DND-41 (cell line): ENCODE results near the gene VTI1B.
"Not testable (repeated sequence)": the region's sequence is repeated elsewhere in the genome, so short reads cannot be mapped to it uniquely, and the experiment has no call there.

ENCODE experiments used
- ATAC-seq: fragments of 200-7000 bp; cut with Tn5 transposase; 3 replicates; pipeline ENCODE4 v1.9.1; 2021; ENCODE audit warnings: low read depth; ENCODE audit not compliant: insufficient read depth
- DNase-seq: peaks from one replicate; pipeline ENCODE4 v3.0.0-alpha.2; 2020
- H2AFZ ChIP-seq: 2 replicates; pipeline ENCODE4 v1.6.0; 2012; ENCODE audit warnings: low read depth, low read length
- H3K27ac ChIP-seq: 2 replicates; pipeline ENCODE4 v1.5.1; 2012; ENCODE audit warnings: low read length, inconsistent platforms
- H3K27me3 ChIP-seq: fragments of 200-600 bp; sonication (generic); 2 replicates; pipeline ENCODE4 v1.6.0; 2012; ENCODE audit warnings: low read length, mild to moderate bottlenecking, inconsistent platforms; ENCODE audit not compliant: insufficient read depth, poor library complexity
- H3K36me3 ChIP-seq: 2 replicates; pipeline ENCODE4 v1.5.1; 2012; ENCODE audit warnings: low read length, inconsistent platforms; ENCODE audit not compliant: insufficient read depth
- H3K4me1 ChIP-seq: 2 replicates; pipeline ENCODE4 v1.5.1; 2012; ENCODE audit warnings: mild to moderate bottlenecking, low read length; ENCODE audit not compliant: insufficient read depth
- H3K4me2 ChIP-seq: 2 replicates; pipeline ENCODE4 v1.6.0; 2012; ENCODE audit warnings: mild to moderate bottlenecking, moderate library complexity, low read length, inconsistent platforms; ENCODE audit not compliant: insufficient read depth
- H3K4me3 ChIP-seq, 2 experiments: fragments of 200-600 bp in 1 of 2; shearing (Covaris generic) in 1 of 2; 2 replicates each; pipeline ENCODE4 v1.5.1; 2012 to 2016; ENCODE audit warnings: inconsistent platforms in 2 of 2, low read length in 2 of 2, mild to moderate bottlenecking in 2 of 2, low read depth in 1 of 2, moderate library complexity in 1 of 2
- H3K79me2 ChIP-seq: 2 replicates; pipeline ENCODE4 v1.6.0; 2012; ENCODE audit warnings: low read length, inconsistent platforms; ENCODE audit not compliant: insufficient read depth
- H3K9ac ChIP-seq: 2 replicates; pipeline ENCODE4 v1.6.0; 2012; ENCODE audit warnings: low read depth, mild to moderate bottlenecking, inconsistent platforms, low read length, moderate library complexity
- H3K9me3 ChIP-seq: 2 replicates; pipeline ENCODE4 v1.5.1; 2012; ENCODE audit warnings: low read length, moderate library complexity, mild to moderate bottlenecking, inconsistent platforms; ENCODE audit not compliant: insufficient read depth, severe bottlenecking
- H4K20me1 ChIP-seq: 2 replicates; pipeline ENCODE4 v1.6.0; 2012; ENCODE audit warnings: low read length; ENCODE audit not compliant: insufficient read depth
- CTCF ChIP-seq: IDR thresholded peaks from 2 replicates; pipeline ENCODE4 v1.5.1; 2012; ENCODE audit warnings: borderline replicate concordance, low read length, moderate library complexity, mild to moderate bottlenecking; ENCODE audit not compliant: poor library complexity, severe bottlenecking; ENCODE audit errors: extremely low read depth
- EZH2 ChIP-seq: IDR thresholded peaks from 3 replicates; pipeline ENCODE4 v1.6.1; 2012; ENCODE audit warnings: borderline replicate concordance, low read depth, mild to moderate bottlenecking, moderate library complexity, low read length, inconsistent platforms; ENCODE audit not compliant: severe bottlenecking

The VTI1B gene

GRCh38 chr14:67710209-67710608 lies 35.8 kb upstream of the VTI1B start:
- H3K4me2 ChIP-seq: no peak overlapping the region
- H3K27me3 ChIP-seq: no peaks in the 10 kb centered on the region
- H3K9ac ChIP-seq: no peak overlapping the region
- TF ChIP-seq CTCF (no peak), EZH2 (no peak)
- DNase-seq (no peak), ATAC-seq (no peak)
- peaks cover 19% of the 10 kb centered on the region for H3K9me3 ChIP-seq
- no peaks in the 10 kb centered on the region for H4K20me1 ChIP-seq
- no peaks in the 10 kb centered on the region for H3K4me1 ChIP-seq
- no peak overlapping the region for H3K27ac ChIP-seq
- H2AFZ ChIP-seq: no peak overlapping the region
- H3K79me2 ChIP-seq: no peaks in the 10 kb centered on the region
- H3K36me3 ChIP-seq: no peaks in the 10 kb centered on the region
- no peak overlapping the region for H3K4me3 ChIP-seq

- H3K27me3 ChIP-seq, ATAC-seq, H3K27ac ChIP-seq, DNase-seq, H3K36me3 ChIP-seq, H4K20me1 ChIP-seq, H3K4me1 ChIP-seq, H3K4me2 ChIP-seq, H3K4me3 ChIP-seq, H3K9ac ChIP-seq, H2AFZ ChIP-seq, H3K79me2 ChIP-seq: not testable (repeated sequence)
- peaks cover 19% of the 10 kb centered on the region for H3K9me3 ChIP-seq
Observed at GRCh38 chr14:67709796-67710195, 35.4 kb upstream of the VTI1B start.

GRCh38 chr14:67709346-67709745 lies 34.9 kb upstream of the VTI1B start:
- H4K20me1 ChIP-seq, H3K27me3 ChIP-seq, DNase-seq, H3K36me3 ChIP-seq, ATAC-seq, H3K9ac ChIP-seq, H2AFZ ChIP-seq, H3K27ac ChIP-seq, H3K4me3 ChIP-seq, H3K79me2 ChIP-seq, H3K4me1 ChIP-seq, H3K4me2 ChIP-seq: not testable (repeated sequence)
- H3K9me3 ChIP-seq: peaks cover 19% of the 10 kb centered on the region

- H3K9ac ChIP-seq: no peak overlapping the region
Observed at GRCh38 chr14:67705211-67705610, 30.8 kb upstream of the VTI1B start.

More at GRCh38 chr14:67705211-67705610, 30.8 kb upstream of the VTI1B start:
- TF ChIP-seq CTCF: no peak
- TF ChIP-seq EZH2: no peak
- Histone ChIP-seq H4K20me1 (no peaks in the 10 kb centered on the region), H2AFZ (no peak overlapping the region), H3K4me1 (no peaks in the 10 kb centered on the region), H3K9me3 (peaks cover 13% of the 10 kb centered on the region), H3K79me2 (no peaks in the 10 kb centered on the region), H3K36me3 (no peaks in the 10 kb centered on the region), H3K4me2 (no peak overlapping the region), H3K27me3 (no peaks in the 10 kb centered on the region), H3K4me3 (no peak overlapping the region), H3K27ac (no peak overlapping the region)
- ATAC-seq (no peak), DNase-seq (no peak)
